Heart right ventricle (tissue), 16 donors: Measurements from ENCODE around the gene CELF4. TPM values are rescaled to one million over a fixed set of nuclear protein-coding genes. Genes with fewer than 3 reads are reported as not detected.

ENCODE experiments used
- ATAC-seq, 8 donors: fragments of 200-7000 bp; cut with Tn5 transposase; one replicate each; pipeline ENCODE4 v1.9.1; 2020; ENCODE audit warnings: mild to moderate bottlenecking in 8 of 8, moderate library complexity in 8 of 8, moderate number of reproducible peaks in 1 of 8
- DNase-seq, 2 donors: peaks; one replicate each; pipeline ENCODE4 v3.0.0-alpha.2; 2020
- H3K27ac ChIP-seq, 10 donors: fragments of 200-600 bp; sonication (generic) in 2 of 10; one replicate each; pipeline versions ENCODE4 v1.5.0 to v1.8.0; 2020 to 2022; ENCODE audit warnings: mild to moderate bottlenecking in 3 of 10
- H3K27me3 ChIP-seq, 7 donors: fragments of 200-600 bp; one replicate each; pipeline ENCODE4 v1.8.0; 2021 to 2022; ENCODE audit warnings: mild to moderate bottlenecking in 2 of 7
- H3K36me3 ChIP-seq, 9 donors: fragments of 200-600 bp; sonication (generic) in 1 of 9; one replicate each; pipeline versions ENCODE4 v1.5.0 to v1.8.0; 2020 to 2022; ENCODE audit warnings: mild to moderate bottlenecking in 2 of 9
- H3K4me1 ChIP-seq, 9 donors: fragments of 200-600 bp; sonication (generic) in 1 of 9; one replicate each; pipeline versions ENCODE4 v1.5.0 to v1.8.0; 2020 to 2022; ENCODE audit warnings: mild to moderate bottlenecking in 4 of 9
- H3K4me3 ChIP-seq, 10 donors: fragments of 200-600 bp; sonication (generic) in 2 of 10; one replicate each; pipeline versions ENCODE4 v1.5.0 to v1.8.0; 2020 to 2022; ENCODE audit warnings: mild to moderate bottlenecking in 7 of 10, moderate library complexity in 2 of 10
- H3K9me3 ChIP-seq, 11 donors: fragments of 200-600 bp in 10 of 11; sonication (generic) in 2 of 11; one replicate each; pipeline versions ENCODE4 v1.5.0 to v1.8.0; 2013 to 2022; ENCODE audit warnings: mild to moderate bottlenecking in 2 of 11, control low read depth in 1 of 11, moderate library complexity in 1 of 11
- WGBS, 2 donors: extraction: QIAGEN DNeasy Blood & Tissue Kit; methylation state at CpG; one replicate each; pipeline ENCODE4 v1.1.7; 2013; ENCODE audit warnings: inconsistent platforms in 1 of 2; 5-methylcytosine and 5-hydroxymethylcytosine counted together
- intact Hi-C, 10 donors: fragments of 100-400 bp; cut with DNase I; formaldehyde crosslinking; loops; one replicate each; pipeline versions ENCODE4 v1.11.1 to v1.14.2; 2022
- polyA plus RNA-seq, 2 donors: library from polyadenylated mRNA; stranded (reverse); fragments of 200-250 nt; gene quantifications; one replicate each; pipeline ENCODE4 v1.2.3, GENCODE V29; 2013
- total RNA-seq, 10 donors: library from RNA; stranded (reverse); fragmentation: NEBNext Ultra II Directional in 3 of 10; extraction: Animal tissue kit (Norgen Biotek cat#: 25700) in 3 of 10; gene quantifications; one replicate each; pipeline versions ENCODE4 v1.2.1 to v1.2.4, GENCODE V29; 2021 to 2023
- TF ChIP-seq, protein P1 (sequence below), 9 donors: fragments of 200-600 bp; sonication (generic) in 2 of 9; IDR thresholded peaks; one replicate each; pipeline versions ENCODE4 v1.5.0 to v1.8.0; 2021 to 2022; ENCODE audit warnings: antibody characterized with exemption in 9 of 9, mild to moderate bottlenecking in 5 of 9, moderate library complexity in 1 of 9
- donor health status: Arrhythmogenic right ventricular cardiomyopathy.
- donor health status: ischemic (EF 13 %, LVEDD 7.1; RV severe dilation, severe dysfunction).
- donor health status: healthy with polysubstance abuse.
- donor health status: DM: no; HTN: yes; CAD: no.
- donor health status: DM: no; HTN: no; CAD: no.
- donor health status: ischemic (EF 25% LVEDD 6.9; RV normal size, moderate dysfunction).
- donor health status: ischemic (EF 25% LVEDD 5.7; RV mildly dilated, moderate dysfunction).
- donor health status: healthy.
- donor health status: DM: yes; HTN: yes; CAD: no.
- donor health status: Ischemic cardiomyopathy.
- donor health status: ischemic (EF 35%, LVEDD 5.7; RV mildly dilated, moderate dysfunction).
- donor health status: nonischemic (EF 11% LVEDD 7.7; RV severe dilation, severe dysfunction).
- donor health status: DM: yes; HTN: yes; CAD: no.
- donor health status: PGD.
- donor health status: ischemic (EF 29% LVEDD 5.4; RV normal size, mild dysfunction).
- donor health status: nonischemic (EF 23%, LVEDD 6.1; RV moderate dilation, normal function).

CELF4 gene
- total and polyA plus RNA-seq, 12 donors = 0.07 to 1.2 (median 0.31) TPM; not detected in 1

DNA sequence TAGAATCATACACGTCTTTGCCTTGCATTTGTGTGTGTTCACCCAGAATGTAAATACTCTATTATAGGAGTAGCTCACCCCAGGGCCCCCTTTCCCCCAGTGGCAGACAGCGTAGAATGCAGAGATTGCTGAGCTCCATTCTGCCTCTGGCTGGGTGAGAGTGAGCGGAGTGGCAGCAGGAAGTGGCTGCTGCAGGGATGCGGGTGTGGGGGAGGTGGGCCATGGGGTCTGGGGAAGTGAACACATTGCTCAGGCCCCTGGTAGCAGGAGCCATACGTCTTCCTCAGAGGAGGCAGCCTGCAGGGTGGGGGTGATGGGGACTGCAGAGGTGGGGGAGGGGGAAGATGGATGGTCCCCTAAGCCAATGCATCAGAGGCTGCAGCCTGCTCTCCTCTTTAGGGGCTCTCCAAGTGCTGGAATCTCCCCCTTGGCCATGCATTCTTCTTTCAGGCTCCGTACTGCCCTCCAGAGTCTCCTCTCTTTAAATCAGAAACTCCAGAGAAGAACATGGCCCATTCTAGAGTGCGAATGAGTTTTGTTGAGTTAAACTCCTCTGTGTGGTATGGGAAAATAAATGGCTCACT is 72.2 kb downstream of the CELF4 start:
- intact Hi-C loops = no loop called here
- Histone ChIP-seq H3K4me1 (no peaks in the 10 kb centered on the region), H3K4me3 (no peak overlapping the region), H3K36me3 (no peaks in the 10 kb centered on the region), H3K9me3 (no peaks in the 10 kb centered on the region), H3K27me3 (peaks cover 0 to 55% (median 38%) of the 10 kb centered on the region in 7 donors), H3K27ac (no peak overlapping the region)
- TF ChIP-seq, protein P1, sequence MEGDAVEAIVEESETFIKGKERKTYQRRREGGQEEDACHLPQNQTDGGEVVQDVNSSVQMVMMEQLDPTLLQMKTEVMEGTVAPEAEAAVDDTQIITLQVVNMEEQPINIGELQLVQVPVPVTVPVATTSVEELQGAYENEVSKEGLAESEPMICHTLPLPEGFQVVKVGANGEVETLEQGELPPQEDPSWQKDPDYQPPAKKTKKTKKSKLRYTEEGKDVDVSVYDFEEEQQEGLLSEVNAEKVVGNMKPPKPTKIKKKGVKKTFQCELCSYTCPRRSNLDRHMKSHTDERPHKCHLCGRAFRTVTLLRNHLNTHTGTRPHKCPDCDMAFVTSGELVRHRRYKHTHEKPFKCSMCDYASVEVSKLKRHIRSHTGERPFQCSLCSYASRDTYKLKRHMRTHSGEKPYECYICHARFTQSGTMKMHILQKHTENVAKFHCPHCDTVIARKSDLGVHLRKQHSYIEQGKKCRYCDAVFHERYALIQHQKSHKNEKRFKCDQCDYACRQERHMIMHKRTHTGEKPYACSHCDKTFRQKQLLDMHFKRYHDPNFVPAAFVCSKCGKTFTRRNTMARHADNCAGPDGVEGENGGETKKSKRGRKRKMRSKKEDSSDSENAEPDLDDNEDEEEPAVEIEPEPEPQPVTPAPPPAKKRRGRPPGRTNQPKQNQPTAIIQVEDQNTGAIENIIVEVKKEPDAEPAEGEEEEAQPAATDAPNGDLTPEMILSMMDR (IDR thresholded peaks at IDR 0.05) = no peak
- 61 to 66% methylated on average over 7 of the region's 7 CpGs for WGBS, 2 donors
- DNase-seq (no peak), ATAC-seq (no peak)

DNA sequence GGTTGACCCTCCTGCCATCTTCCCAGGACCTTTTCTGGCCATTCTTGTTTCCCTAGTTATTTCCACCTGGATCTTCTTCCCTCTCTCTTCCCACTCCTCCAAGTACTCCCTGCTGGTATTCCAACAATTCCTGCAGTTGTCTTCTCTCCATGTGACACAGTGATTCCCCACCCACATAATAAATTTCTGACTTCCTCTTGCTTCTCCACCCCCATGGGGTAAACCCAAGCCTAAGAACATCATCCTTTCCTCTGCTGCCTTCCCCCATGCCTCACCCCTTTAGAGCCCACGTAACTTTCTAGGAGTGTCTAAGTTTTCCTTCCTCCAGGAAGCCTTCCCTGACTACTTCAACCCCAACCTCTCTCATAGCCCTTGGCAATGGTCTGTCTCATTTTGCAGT is 72.6 kb downstream of the CELF4 start:
- Histone ChIP-seq H3K27me3 (peaks cover 0 to 60% (median 41%) of the 10 kb centered on the region in 7 donors), H3K4me1 (peaks cover 0 to 4% (median 0%) of the 10 kb centered on the region in 9 donors), H3K27ac (no peak overlapping the region), H3K4me3 (no peak overlapping the region), H3K9me3 (no peaks in the 10 kb centered on the region), H3K36me3 (no peaks in the 10 kb centered on the region)
- ATAC-seq = no peak
- DNase-seq = no peak
- intact Hi-C loops = no loop called here
- 56 to 57% methylated on average over 1 of the region's 1 CpG for WGBS, 2 donors
- TF ChIP-seq, protein P1 (IDR thresholded peaks at IDR 0.05) = no peak

DNA sequence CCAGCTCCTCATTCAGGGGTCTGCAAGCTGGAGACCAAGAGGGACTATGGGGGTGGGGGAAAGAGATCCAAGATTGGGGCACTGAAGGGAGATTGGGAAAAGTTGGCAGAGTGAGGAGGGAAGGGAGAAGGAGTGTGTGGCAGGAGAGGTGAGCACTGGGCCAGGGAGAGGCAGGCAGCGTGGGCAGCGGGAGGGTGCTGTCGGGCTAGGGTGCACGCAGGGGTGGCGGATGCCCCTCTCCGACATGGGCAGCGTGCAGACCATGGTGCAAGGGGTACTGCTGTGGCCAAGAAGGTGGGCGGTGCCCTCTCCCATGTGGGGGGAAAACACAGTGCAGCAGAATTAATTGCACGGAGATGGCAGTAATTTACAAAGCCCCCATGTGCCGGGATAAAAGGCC is 74.1 kb downstream of the CELF4 start:
- Histone ChIP-seq H3K9me3 (no peaks in the 10 kb centered on the region), H3K4me3 (no peak overlapping the region), H3K4me1 (peaks cover 0 to 5% (median 0%) of the 10 kb centered on the region in 9 donors), H3K27ac (no peak overlapping the region), H3K36me3 (no peaks in the 10 kb centered on the region), H3K27me3 (peaks cover 0 to 74% (median 49%) of the 10 kb centered on the region in 7 donors)
- intact Hi-C loops = no loop called here
- DNase-seq (no peak), ATAC-seq (no peak)
- TF ChIP-seq, protein P1 (IDR thresholded peaks at IDR 0.05) = no peak
- WGBS, 2 donors = 77 to 80% methylated on average over 10 of the region's 10 CpGs

DNA sequence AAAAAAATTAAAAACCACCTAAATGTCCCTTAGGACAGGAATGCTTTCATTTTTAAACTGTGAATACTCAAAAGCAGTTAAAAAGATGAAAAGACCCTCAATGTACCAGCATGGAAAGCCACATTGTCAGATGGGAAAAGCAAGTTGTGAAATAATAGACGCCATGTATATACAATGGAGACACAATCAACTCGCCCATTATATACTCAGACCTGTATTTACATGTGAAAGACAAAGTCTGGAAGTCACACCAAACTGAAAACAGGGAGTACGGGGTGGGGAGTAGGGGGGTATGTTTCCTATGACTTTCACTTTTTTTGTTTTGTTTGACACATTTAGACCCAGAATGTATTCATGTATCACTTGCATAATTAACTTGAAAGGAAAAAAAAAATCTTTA is 75.6 kb downstream of the CELF4 start:
- Histone ChIP-seq H3K27me3 (peaks cover 7 to 83% (median 63%) of the 10 kb centered on the region in 7 donors), H3K4me3 (no peak overlapping the region), H3K9me3 (no peaks in the 10 kb centered on the region), H3K27ac (no peak overlapping the region), H3K4me1 (peaks cover 0 to 7% (median 0%) of the 10 kb centered on the region in 9 donors), H3K36me3 (no peaks in the 10 kb centered on the region)
- 68 to 74% methylated on average over 3 of the region's 3 CpGs for WGBS, 2 donors
- ATAC-seq (no peak), DNase-seq (no peak)
- TF ChIP-seq, protein P1 (IDR thresholded peaks at IDR 0.05) = no peak
- intact Hi-C loops = loop anchor here in 1 of 10 donors (10.0 kb wide), 1 partner anchor 45 kb away; no protein-coding TSS in a partner anchor
